A549 (cell line): ENCODE results near the gene GIMD1.

Source experiments
- CHD2 ChIP-seq: fragments of 150-350 bp; IDR thresholded peaks from 2 replicates; pipeline ENCODE4 v1.6.1; 2014; ENCODE audit warnings: low read length; ENCODE audit not compliant: partially characterized antibody
- CTCF ChIP-seq: fragments of >200 bp; sonication (Bioruptor Twin); formaldehyde crosslinking; IDR thresholded peaks from 3 replicates; pipeline ENCODE4 v1.5.1; 2016
- ESRRA ChIP-seq: fragments of 150-350 bp; IDR thresholded peaks from 2 replicates; pipeline ENCODE4 v1.6.1; 2014; ENCODE audit warnings: mild to moderate bottlenecking, low read length, borderline replicate concordance
- KDM1A ChIP-seq: fragments of 200-600 bp; sonication (generic); IDR thresholded peaks from 2 replicates; pipeline ENCODE4 v1.6.1; 2016; ENCODE audit warnings: low read depth, mild to moderate bottlenecking
- MAX ChIP-seq: IDR thresholded peaks from 2 replicates; pipeline ENCODE4 v1.6.1; 2012
- NR3C1 ChIP-seq: fragments of >200 bp; sonication (Bioruptor Twin); formaldehyde crosslinking; IDR thresholded peaks from 3 replicates; pipeline ENCODE4 v1.6.1; 2017
- POLR2A ChIP-seq: IDR thresholded peaks from 2 replicates; pipeline ENCODE4 v1.6.1; 2012; ENCODE audit warnings: mild to moderate bottlenecking, low read length
- RAD21 ChIP-seq, 2 experiments: fragments of >200 bp in 1 of 2; sonication (Bioruptor Twin) in 1 of 2; formaldehyde crosslinking in 1 of 2; IDR thresholded peaks in 1 of 2; conservative IDR thresholded peaks in 1 of 2; 2 replicates in 1 of 2; 3 replicates in 1 of 2; pipeline ENCODE4 v1.6.1; 2012 to 2018; ENCODE audit warnings: inconsistent platforms in 1 of 2
- RCOR1 ChIP-seq: fragments of 150-350 bp; IDR thresholded peaks from 2 replicates; pipeline ENCODE4 v1.6.1; 2014; ENCODE audit warnings: antibody characterized with exemption, low read length, low read depth
- REST ChIP-seq: fragments of 200-600 bp; sonication (generic); IDR thresholded peaks from 2 replicates; pipeline ENCODE4 v1.6.1; 2016; ENCODE audit warnings: antibody characterized with exemption, mild to moderate bottlenecking, moderate library complexity
- ZFP36 ChIP-seq: fragments of 450-650 bp; IDR thresholded peaks from 2 replicates; pipeline ENCODE4 v1.6.1; 2014; ENCODE audit warnings: borderline replicate concordance; ENCODE audit not compliant: partially characterized antibody

GRCh38 chr4:106340774-106341173 is 27.8 kb downstream of the GIMD1 start:
- TF ChIP-seq NR3C1 (no peak), ZFP36 (no peak), KDM1A (no peak), CTCF (no peak), CHD2 (no peak), MAX (no peak), RAD21 (conservative IDR thresholded peaks at IDR 0.05 in 1 of 2, IDR thresholded peaks at IDR 0.05 in 1 of 2) (no peak), ESRRA (no peak), REST (no peak), POLR2A (no peak), RCOR1 (no peak)
